Gastrocnemius medialis (tissue), 4 donors: ENCODE measurements around the gene SIAH3. TPM values are rescaled to one million over a fixed set of nuclear protein-coding genes. Genes with fewer than 3 reads are reported as not detected.
"Not testable (repeated sequence)": the region's sequence is repeated elsewhere in the genome, so short reads cannot be mapped to it uniquely, and the experiment has no call there.

Experiments
- ATAC-seq, 2 donors: fragments of 150-250 bp; one replicate each; pipeline ENCODE4 v1.9.1; 2016
- DNase-seq, 2 donors: peaks; one replicate each; pipeline ENCODE4 v3.0.0-alpha.2; 2019
- H3K27ac ChIP-seq, 4 donors: fragments of 200-600 bp; sonication (generic); 1 replicate in 1 of 4; 2 replicates in 3 of 4; pipeline ENCODE4 v1.5.1; 2016 to 2018; ENCODE audit warnings: mild to moderate bottlenecking in 2 of 4, moderate library complexity in 1 of 4
- H3K27me3 ChIP-seq, 3 donors: fragments of 200-600 bp; sonication (generic) in 2 of 3; 1 replicate in 1 of 3; 2 replicates in 2 of 3; pipeline versions ENCODE4 v1.5.1 to v1.6.0; 2016 to 2019; ENCODE audit warnings: mild to moderate bottlenecking in 1 of 3, moderate library complexity in 1 of 3
- H3K36me3 ChIP-seq, 2 donors: fragments of 200-600 bp; sonication (generic) in 1 of 2; one replicate each; pipeline ENCODE4 v1.5.1; 2017 to 2018
- H3K4me1 ChIP-seq, 2 donors: fragments of 200-600 bp; sonication (generic) in 1 of 2; one replicate each; pipeline ENCODE4 v1.5.1; 2016 to 2017; ENCODE audit warnings: mild to moderate bottlenecking in 2 of 2
- H3K4me3 ChIP-seq, 4 donors: fragments of 200-600 bp; sonication (generic) in 3 of 4; 1 replicate in 1 of 4; 2 replicates in 3 of 4; pipeline ENCODE4 v1.5.1; 2016 to 2019; ENCODE audit warnings: mild to moderate bottlenecking in 2 of 4
- H3K9me3 ChIP-seq, 3 donors: fragments of 200-600 bp; sonication (generic) in 2 of 3; 1 replicate in 1 of 3; 2 replicates in 2 of 3; pipeline ENCODE4 v1.5.1; 2016 to 2019
- POLR2A ChIP-seq, 2 donors: fragments of 450-650 bp; IDR thresholded peaks; one replicate each; pipeline ENCODE4 v1.6.1; 2017; ENCODE audit warnings: antibody characterized with exemption in 2 of 2, mild to moderate bottlenecking in 2 of 2, moderate library complexity in 2 of 2
- in situ Hi-C, 4 donors: fragments of 200-750 bp; cut with MboI; loops; one replicate each; pipeline versions ENCODE4 v1.15.0 to v1.8.0; 2017; ENCODE audit warnings: low sequenced_read_pairs in 4 of 4
- intact Hi-C: fragments of 100-400 bp; cut with DNase I; formaldehyde crosslinking; loops from one replicate; pipeline ENCODE4 v1.15.1; 2023; ENCODE audit warnings: low total_unique reads
- total RNA-seq, 4 donors: library from RNA; depleted of rRNA; stranded (reverse); fragments of >200 nt; gene quantifications; one replicate each; pipeline versions ENCODE4 v1.1.0 to v1.2.3, GENCODE V29; 2016
- TF ChIP-seq, protein P1 (sequence below), 5 experiments: fragments of 450-650 bp in 3 of 5; fragments of 200-600 bp in 2 of 5; sonication (generic) in 2 of 5; IDR thresholded peaks in 4 of 5; conservative IDR thresholded peaks in 1 of 5; 1 replicate in 4 of 5; 2 replicates in 1 of 5; pipeline ENCODE4 v1.5.1; 2016 to 2019; ENCODE audit warnings: antibody characterized with exemption in 5 of 5, mild to moderate bottlenecking in 3 of 5, moderate library complexity in 3 of 5

Gene SIAH3
- total RNA-seq, 4 donors from 2014 or later: not detected

GRCh38 chr13:45876781-45877180, 25.2 kb upstream of the SIAH3 start:
- TF ChIP-seq POLR2A (IDR thresholded peaks at IDR 0.05): no peak
- TF ChIP-seq, protein P1, sequence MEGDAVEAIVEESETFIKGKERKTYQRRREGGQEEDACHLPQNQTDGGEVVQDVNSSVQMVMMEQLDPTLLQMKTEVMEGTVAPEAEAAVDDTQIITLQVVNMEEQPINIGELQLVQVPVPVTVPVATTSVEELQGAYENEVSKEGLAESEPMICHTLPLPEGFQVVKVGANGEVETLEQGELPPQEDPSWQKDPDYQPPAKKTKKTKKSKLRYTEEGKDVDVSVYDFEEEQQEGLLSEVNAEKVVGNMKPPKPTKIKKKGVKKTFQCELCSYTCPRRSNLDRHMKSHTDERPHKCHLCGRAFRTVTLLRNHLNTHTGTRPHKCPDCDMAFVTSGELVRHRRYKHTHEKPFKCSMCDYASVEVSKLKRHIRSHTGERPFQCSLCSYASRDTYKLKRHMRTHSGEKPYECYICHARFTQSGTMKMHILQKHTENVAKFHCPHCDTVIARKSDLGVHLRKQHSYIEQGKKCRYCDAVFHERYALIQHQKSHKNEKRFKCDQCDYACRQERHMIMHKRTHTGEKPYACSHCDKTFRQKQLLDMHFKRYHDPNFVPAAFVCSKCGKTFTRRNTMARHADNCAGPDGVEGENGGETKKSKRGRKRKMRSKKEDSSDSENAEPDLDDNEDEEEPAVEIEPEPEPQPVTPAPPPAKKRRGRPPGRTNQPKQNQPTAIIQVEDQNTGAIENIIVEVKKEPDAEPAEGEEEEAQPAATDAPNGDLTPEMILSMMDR (IDR thresholded peaks at IDR 0.05 in 4 of 5, conservative IDR thresholded peaks at IDR 0.05 in 1 of 5): no peak
- in situ Hi-C loops (no loop called here), intact Hi-C loops (no loop called here)
- Histone ChIP-seq H3K4me3 (no peak overlapping the region), H3K9me3 (no peaks in the 10 kb centered on the region), H3K27ac (no peak overlapping the region), H3K27me3 (no peaks in the 10 kb centered on the region), H3K36me3 (no peaks in the 10 kb centered on the region), H3K4me1 (peaks cover 12 to 18% of the 10 kb centered on the region in 2 donors)
- ATAC-seq (no peak), DNase-seq (no peak)

DNA sequence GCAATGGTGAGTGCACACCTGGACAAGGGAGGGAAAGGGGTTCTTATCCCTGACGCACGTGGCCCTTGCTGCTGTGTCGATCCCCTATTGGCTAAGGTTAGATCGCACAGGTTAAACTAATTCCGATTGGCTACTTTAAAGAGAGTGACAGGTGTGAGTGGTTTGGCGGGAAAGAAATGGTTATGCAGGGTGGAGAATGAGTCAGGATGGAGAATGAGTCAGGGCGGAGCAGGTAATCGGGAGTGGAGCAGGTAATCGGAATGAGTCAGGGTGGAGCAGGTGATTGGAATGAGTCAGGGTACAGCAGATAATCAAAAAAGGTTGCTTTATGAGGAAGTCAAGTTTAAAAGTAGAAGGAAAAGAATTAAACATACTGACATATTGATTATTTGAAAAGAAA, 24.4 kb upstream of the SIAH3 start:
- H3K9me3 ChIP-seq: no peaks in the 10 kb centered on the region
- no peaks in the 10 kb centered on the region for H3K36me3 ChIP-seq
- DNase-seq: no peak
- TF ChIP-seq, protein P1 (IDR thresholded peaks at IDR 0.05 in 4 of 5, conservative IDR thresholded peaks at IDR 0.05 in 1 of 5): no peak
- no peak for TF ChIP-seq POLR2A (IDR thresholded peaks at IDR 0.05)
- no peak overlapping the region for H3K4me3 ChIP-seq
- in situ Hi-C loops: no loop called here
- no peak for ATAC-seq
- intact Hi-C loops: no loop called here
- no peaks in the 10 kb centered on the region for H3K27me3 ChIP-seq
- no peak overlapping the region for H3K27ac ChIP-seq
- peaks cover 12 to 18% of the 10 kb centered on the region in 2 donors for H3K4me1 ChIP-seq

- intact Hi-C loops (no loop called here), in situ Hi-C loops (no loop called here)
- ATAC-seq (no peak), DNase-seq (no peak)
- H3K27me3 ChIP-seq: no peaks in the 10 kb centered on the region
- no peak for TF ChIP-seq POLR2A (IDR thresholded peaks at IDR 0.05)
- TF ChIP-seq, protein P1 (IDR thresholded peaks at IDR 0.05 in 4 of 5, conservative IDR thresholded peaks at IDR 0.05 in 1 of 5): no peak
- peaks cover 8 to 13% of the 10 kb centered on the region in 2 donors for H3K4me1 ChIP-seq
- H3K36me3 ChIP-seq: no peaks in the 10 kb centered on the region
- no peaks in the 10 kb centered on the region for H3K9me3 ChIP-seq
- H3K4me3 ChIP-seq: no peak overlapping the region
- no peak overlapping the region for H3K27ac ChIP-seq
These were observed 22.2 kb upstream of the SIAH3 start for GRCh38 chr13:45873491-45874325.

GRCh38 chr13:45872566-45872965, 21.0 kb upstream of the SIAH3 start:
- peaks cover 3 to 7% of the 10 kb centered on the region in 2 donors for H3K4me1 ChIP-seq
- no peak overlapping the region for H3K27ac ChIP-seq
- H3K27me3 ChIP-seq: no peaks in the 10 kb centered on the region
- no peak overlapping the region for H3K4me3 ChIP-seq
- no peaks in the 10 kb centered on the region for H3K9me3 ChIP-seq
- intact Hi-C loops: no loop called here
- ATAC-seq (no peak), DNase-seq (no peak)
- H3K36me3 ChIP-seq: no peaks in the 10 kb centered on the region
- in situ Hi-C loops: no loop called here
- no peak for TF ChIP-seq POLR2A (IDR thresholded peaks at IDR 0.05)

DNA sequence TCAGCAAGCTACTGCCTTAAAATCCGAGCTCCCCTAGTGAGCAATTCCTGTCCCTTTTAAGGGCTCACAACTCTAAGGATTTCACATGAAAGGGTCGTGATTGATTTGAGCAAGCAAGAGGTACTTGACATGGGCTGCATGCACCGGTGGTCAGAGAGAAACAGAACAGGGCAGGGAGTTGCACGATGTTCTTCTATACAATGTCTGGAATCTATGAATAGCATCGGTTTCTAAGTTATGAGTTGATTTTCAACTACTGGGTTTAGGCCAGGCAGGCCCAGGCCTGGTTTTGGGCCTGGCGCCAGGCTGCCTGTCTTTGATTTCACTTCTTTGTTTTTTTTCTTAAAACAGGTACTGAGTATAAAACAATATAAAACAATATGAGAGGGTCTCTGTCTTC, 19.6 kb upstream of the SIAH3 start:
- in situ Hi-C loops, ATAC-seq, intact Hi-C loops: not testable (repeated sequence)

More for the DNA sequence above, 19.6 kb upstream of the SIAH3 start:
- not testable (repeated sequence) for H3K27me3 ChIP-seq, H3K27ac ChIP-seq, H3K4me3 ChIP-seq, H3K9me3 ChIP-seq, DNase-seq, H3K4me1 ChIP-seq, H3K36me3 ChIP-seq
